Measurements from ENCODE around the gene DNAJB8.
A peak's percentile ranks its signal among the peaks of the same experiment; 100 is the strongest.

- peak; percentile 89 for TF ChIP-seq CTCF (IDR thresholded peaks at IDR 0.05; ENCODE audit: low read depth, low read length, poor library complexity, severe bottlenecking)
- no peak for TF ChIP-seq EZH2phosphoT487 (IDR thresholded peaks at IDR 0.05; ENCODE audit: borderline replicate concordance, low read length)
These were observed 28.1 kb downstream of the DNAJB8 start for GRCh38 chr3:128438488-128439072.
